Gastrocnemius medialis (tissue), 4 donors: ENCODE measurements around the gene VRK3.

Experiments
- CTCF ChIP-seq, 5 experiments: fragments of 450-650 bp in 3 of 5; fragments of 200-600 bp in 2 of 5; sonication (generic) in 2 of 5; IDR thresholded peaks in 4 of 5; conservative IDR thresholded peaks in 1 of 5; 1 replicate in 4 of 5; 2 replicates in 1 of 5; pipeline ENCODE4 v1.5.1; 2016 to 2019; ENCODE audit warnings: antibody characterized with exemption in 5 of 5, mild to moderate bottlenecking in 3 of 5, moderate library complexity in 3 of 5
- POLR2A ChIP-seq, 2 donors: fragments of 450-650 bp; IDR thresholded peaks; one replicate each; pipeline ENCODE4 v1.6.1; 2017; ENCODE audit warnings: antibody characterized with exemption in 2 of 2, mild to moderate bottlenecking in 2 of 2, moderate library complexity in 2 of 2

DNA sequence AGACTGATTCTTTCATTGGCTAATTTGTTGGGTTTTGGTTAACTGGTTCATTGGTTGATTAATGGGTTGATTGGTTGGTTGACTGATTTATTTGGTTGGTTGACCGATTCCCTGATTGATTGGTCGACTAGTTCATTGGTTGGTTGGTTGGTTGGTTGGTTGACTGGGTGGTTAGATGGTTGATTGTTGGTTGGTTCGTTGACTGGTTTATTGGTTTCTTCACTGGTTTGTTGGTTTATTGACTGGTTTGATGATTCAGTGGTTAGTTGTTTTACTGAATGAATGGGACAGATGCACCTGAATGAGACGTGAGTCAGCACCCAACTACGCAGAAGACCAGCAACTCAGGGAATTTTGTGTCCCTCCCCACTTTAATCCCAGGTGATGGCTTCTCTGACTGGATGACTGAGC is 93.1 kb downstream of the VRK3 start:
- TF ChIP-seq CTCF (IDR thresholded peaks at IDR 0.05 in 4 of 5, conservative IDR thresholded peaks at IDR 0.05 in 1 of 5) (no peak), POLR2A (IDR thresholded peaks at IDR 0.05) (no peak)
